Hematopoietic multipotent progenitor cell treated with erythropoietin and hydrocortisone succinate and interleukin-3 and kit ligand, for 4 days (in vitro differentiated cells): Measurements from ENCODE around the gene SSTR3.

Source experiments
- DNase-seq: peaks from one replicate; pipeline ENCODE4 v3.0.0-alpha.2; 2015

Gene SSTR3

DNA sequence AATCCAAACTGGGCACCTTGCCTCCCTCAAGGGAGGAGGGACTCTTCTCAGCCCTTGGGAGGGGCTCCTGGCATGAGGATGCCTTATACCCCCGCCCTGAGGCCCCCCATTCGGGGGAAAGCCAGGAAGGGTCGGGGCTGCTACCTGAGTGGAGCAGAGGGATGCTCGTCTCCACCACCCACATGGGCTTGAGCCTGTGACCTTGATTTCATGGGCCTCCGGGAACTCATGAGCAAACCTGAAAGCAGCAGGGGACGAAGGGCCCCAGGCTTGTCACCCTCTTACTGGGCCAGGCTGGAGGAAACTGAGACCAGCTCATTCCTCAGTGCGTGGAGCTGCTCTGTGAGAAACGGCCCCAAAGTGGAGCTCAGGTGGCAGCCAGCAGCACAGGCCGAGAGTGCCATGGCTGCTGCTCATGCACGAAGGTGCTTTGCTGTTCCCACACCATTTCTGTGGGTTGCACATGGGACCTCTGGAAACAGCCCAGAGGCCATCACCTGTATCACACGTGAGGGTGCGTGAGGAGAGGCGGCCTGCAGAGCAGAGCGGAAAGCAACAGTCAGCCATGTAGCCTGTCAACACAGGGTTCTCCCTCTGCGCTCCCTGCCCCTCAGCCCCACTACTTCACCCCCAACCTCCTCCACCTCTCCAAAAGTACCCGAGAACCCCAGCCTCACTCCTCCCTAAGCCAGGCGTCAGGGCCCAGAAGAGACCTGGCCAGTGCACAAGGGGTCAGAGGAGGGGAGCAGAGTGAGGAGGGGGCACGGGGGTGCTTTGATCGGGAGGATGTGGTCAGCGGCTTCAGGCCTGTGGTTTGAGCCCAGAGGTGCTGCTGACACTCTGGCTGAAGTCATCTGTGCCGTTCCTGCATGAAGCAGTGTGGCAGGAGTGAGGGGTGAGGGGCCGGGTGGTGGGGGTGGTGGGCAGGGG lies 48.4 kb downstream of the SSTR3 start:
- no peak for DNase-seq

DNA sequence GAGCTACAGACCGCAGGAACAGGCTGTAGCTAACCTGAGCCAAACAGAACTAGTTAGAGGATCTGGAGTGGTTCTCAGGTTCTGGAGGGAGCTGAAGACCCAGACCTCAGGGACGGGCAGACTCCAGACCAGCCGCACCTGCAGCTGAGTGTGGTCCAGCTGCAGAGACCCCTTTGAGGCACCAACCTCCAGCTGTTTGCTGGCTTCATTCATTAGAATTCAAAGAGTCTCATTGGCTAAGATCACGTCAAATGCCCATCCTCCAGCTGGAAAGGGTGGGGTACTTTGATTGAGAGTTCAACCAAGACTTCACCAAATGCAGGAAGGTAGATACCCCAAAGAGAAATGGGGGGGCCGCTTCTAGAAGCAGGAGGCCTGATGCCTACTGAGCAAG lies 49.2 kb downstream of the SSTR3 start:
- no peak for DNase-seq

DNA sequence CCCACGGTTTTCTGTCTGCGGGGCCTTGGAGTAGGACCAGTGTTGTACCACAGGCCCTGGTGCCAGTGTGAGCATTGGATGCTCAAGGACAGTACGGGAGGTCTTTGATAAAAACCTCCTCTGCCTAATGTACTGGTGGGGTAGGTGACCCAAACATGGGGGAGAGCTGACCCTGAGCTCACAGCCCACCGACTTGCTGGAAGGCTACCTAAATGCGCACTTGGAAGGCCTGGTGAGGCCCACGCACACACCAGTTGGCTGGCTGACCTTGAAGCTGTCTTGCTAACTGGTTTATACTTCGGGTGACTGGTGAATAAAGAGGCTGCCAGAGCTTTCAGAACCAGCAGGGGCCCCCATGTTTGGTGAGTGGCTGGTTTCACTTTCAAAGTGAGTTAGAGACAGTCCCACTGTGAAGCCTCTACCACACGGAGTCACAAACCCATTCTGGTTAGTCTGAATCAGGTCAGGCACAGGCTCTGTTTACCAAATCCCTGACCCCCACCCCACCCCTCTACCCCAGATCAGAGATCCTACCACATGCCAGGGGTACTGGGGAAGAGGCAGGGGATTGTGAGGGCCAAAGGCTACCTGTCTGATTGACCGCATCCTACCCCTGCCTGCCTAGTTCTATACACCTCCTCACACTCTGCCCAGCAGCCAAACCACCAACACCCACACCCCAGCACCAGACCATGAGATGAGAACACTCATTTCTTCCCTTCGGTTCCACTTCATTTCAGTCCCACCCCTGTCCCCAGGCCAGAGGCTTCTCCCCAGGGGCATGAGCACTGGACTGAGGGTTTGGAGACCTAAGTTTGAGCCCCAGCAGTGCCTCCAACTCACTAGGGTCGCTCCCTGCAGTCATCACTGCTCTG lies 49.8 kb downstream of the SSTR3 start:
- DNase-seq, result no peak

DNA sequence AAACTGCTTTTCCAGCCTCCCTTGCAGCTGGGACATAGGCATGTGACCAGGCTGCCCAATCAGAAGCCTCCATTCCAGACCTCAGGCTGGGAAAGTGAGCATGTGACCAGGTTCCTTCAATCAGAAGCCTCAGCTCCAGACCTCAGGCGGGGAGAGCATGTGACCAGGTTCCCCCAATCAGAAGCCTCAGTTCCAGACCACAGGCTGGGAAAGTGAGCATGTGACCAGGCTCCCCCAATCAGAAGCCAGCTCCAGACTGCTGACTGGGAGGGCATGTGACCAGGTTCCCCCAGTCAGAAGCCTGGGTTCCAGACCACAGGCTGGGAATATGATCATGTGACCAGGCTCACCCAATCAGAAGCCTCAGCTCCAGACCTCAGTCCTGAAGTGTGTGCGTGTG lies 50.8 kb downstream of the SSTR3 start:
- DNase-seq, result peak; percentile 35

DNA sequence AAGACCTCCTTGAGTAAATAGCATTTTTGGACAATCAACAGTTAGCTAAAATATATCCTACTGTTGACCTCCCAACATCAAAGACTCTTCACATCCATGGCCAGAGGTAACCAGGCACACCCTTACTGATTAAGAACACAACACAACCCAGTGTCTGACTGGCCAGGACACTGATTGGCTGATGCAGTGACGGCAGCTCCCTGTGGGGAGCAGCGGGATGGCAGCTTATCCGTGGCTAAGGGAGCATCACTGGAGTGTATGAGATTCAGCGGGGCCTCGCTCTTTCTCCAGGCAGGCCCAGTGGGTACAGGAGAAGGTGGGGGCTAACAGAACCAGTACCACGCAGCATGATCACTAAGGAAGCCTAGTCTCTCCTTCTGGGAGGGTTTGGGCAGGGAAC lies 52.2 kb downstream of the SSTR3 start:
- DNase-seq, result no peak

DNA sequence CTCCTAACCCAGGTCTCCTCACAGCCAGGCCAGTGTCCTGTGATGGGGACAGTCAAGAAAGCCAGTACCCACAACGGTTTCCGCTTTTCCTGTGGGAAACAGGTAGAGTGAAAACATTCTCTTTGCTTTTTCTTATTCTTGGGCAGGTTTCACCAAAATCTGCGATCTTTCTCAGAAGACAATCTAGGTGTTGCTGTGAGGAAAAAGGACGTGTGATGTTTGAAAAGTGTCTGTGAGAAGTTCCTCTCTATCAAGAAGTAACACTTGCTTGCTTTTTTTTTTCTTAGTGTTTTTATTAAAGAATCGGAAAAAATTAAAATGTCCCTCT lies 53.4 kb downstream of the SSTR3 start:
- DNase-seq, result no peak

DNA sequence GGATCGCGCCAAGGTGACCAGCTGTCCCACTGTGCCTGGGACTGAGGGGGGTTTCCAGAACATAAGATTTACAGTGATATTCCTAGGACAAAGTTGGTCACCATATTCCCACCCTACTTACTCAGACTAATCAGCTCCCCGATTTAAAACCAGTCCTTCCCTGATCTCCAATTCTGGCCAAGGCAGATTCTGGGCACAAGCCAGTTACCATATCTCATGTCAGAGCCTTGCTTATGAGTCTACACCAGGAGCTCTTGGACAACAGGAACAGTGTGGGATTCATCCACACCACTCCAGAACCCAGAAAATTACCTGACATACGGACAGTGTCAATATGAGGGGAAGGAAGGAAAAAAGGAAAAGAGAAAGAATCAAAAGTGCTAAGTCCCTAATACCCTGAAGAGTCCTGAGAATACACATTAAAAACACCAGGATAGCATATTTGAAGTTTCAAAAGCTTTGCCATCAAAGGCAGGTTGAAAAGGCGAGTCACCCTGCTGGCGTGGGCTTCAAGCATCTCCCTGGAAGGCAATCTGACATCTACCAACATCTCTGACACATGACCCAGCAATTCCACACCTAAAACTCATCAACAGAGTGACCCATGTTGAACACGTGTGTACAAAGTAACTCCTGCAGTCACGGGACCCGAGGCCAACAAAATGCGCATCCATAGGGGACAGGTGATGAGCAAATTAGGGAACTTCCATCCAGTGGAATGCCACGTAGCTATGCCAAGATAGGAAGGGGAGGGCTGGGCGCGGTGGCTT lies 54.6 kb downstream of the SSTR3 start:
- DNase-seq, result no peak

DNA sequence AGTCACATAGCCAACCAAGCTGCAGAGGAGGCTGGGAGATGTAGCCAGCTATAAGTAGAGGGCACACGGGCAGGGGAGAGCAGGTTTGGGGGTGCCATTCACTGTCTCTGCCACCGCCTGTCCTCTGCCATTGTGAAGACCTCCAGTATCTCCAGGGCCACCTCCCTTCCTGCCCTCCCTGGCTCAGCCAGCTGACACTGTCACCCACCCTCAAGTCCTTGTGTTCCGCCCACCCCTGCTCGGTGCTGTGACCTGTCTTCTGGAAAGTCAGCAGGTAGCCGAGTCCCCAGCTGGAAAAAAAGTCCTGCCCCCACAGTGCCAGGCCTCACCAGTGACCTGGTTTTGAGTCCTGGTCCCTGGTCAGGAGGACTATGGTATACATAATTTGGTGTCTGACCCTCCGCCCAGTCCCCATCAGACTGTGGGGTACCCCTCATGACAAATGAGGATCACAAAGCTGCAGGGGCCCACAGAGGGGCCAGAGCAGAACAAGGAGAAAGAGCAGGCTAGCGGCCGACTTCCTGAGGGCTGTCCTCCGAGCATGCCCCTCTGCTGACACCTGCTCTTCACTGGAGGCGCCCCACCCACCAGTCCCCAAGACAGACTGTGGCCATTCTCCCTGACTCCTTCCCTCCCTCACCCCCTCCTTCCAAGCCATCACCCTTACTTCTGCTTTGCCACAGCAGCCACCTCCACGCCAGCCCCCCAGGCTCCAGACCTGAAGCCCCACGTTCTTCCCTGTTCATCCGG lies 55.4 kb downstream of the SSTR3 start:
- DNase-seq, result no peak

DNA sequence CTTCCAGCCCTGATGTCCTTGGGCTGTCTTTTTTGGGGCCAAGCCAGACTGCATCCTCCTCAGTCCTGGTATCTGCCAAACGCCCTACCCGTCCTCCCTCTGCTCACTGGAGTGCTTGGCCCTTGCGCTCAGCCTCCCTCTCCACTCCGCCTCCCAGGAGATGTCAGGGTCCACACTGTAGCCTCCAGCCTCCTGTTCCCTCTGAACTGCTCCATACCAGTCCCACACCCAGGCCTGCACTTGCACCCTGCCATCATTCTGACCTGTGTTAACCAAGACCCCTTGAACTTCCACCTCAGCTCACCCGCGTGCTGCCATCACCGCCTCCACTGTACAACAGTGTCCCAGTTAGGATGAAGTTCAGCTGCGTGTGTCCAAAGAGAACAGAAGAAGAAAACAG lies 56.3 kb downstream of the SSTR3 start:
- no peak for DNase-seq

DNA sequence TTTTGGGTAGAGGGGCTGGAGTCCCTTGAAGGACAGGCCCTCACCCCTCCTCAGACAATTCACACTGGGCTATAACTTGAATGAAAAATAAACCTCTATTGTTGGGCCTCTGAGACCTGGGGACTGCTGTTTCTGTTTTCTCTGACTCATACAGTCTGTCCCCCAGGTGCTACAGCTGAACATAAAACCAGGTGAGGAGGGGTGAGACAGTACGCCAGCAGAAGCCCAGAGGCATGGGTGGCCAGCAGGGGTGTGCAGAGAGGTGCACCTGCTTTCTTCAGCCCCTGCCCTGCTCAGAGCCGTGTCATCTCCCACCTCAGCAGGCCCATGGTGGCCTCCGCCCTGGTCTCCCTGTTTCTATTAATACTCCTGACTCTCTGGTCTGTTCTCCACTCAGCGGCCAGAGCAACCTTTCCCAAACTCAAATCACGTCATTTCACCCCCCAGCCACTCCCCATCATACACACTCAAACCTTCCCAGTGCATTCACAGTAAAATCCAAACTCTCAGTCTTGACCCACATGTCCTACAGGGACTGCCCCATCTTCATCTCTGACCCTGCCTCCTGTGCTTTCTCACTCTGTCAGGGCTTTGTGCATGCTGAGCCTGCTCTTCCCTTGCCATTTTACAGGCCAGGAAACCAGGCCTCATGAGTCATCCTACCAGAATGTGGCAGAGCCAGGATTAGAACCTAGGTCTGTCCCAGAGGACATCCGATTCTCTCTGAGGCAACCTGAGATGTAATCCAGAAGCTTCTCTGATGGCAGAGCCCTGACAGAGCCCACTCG lies 57.2 kb downstream of the SSTR3 start:
- no peak for DNase-seq
